ENCODE results near the gene CST7. TPM values are rescaled to one million over a fixed set of nuclear protein-coding genes. Genes with fewer than 3 reads are reported as not detected.

CST7 gene
- polyA plus RNA-seq, 1 of the 3 experiments (the other 2 are of a cell fraction), result 0.07 TPM

DNA sequence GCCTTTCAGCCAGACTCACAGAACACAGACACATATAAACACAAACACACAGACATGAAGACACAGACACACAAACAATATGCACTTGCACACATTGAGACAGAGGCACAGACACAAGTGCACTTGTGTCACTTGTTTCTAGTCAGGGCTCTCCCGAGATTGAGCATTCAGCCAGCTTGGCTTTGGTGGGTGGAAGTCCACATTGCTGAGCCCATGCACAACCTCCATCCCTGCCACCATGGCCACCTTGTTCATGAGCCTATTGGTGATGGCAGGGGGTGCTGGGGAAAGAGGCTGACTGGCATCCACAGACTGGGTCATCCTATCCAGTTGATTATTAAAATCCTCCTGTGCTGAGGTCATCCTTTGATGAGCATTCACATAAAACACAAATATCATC lies 11.5 kb upstream of the CST7 start:
- Histone ChIP-seq H2AFZ (ENCODE audit: low read depth) (no peak overlapping the region), H3K4me1 (ENCODE audit: control insufficient read depth in 1 of 2, insufficient read depth in 2 of 2, low read depth in 1 of 2, low read length in 1 of 2) (no peaks in the 10 kb centered on the region), H3K36me3 (replicated peaks in 1 of 2; ENCODE audit: control insufficient read depth in 1 of 2, insufficient read depth in 2 of 2, low read length in 1 of 2) (no peaks in the 10 kb centered on the region), H3K4me2 (no peak overlapping the region), H4K20me1 (ENCODE audit: insufficient read depth) (no peaks in the 10 kb centered on the region), H3K9me2 (no peaks in the 10 kb centered on the region), H3K9me3 (no peaks in the 10 kb centered on the region), H3K27me3 (ENCODE audit: insufficient read depth) (no peaks in the 10 kb centered on the region), H3K9ac (no peak overlapping the region), H3K79me2 (ENCODE audit: insufficient read depth) (no peaks in the 10 kb centered on the region), H3K4me3 (ENCODE audit: low read depth in 2 of 2, low read length in 1 of 2) (no peak overlapping the region), H3K27ac (ENCODE audit: low read depth in 2 of 2, low read length in 1 of 2) (no peak overlapping the region), H3F3A (replicated peaks; ENCODE audit: insufficient read depth) (no peaks in the 10 kb centered on the region)
- DNase-seq, result no peak
- POLR2A ChIA-PET, result no interaction called here
- 10% methylated on average over 1 of the region's 1 CpG for WGBS (ENCODE audit: low lambda C conversion rate)
- CTCF ChIA-PET, result no interaction called here
- TF ChIP-seq RAD21 (IDR thresholded peaks at IDR 0.05; ENCODE audit: low read length) (no peak), CHD2 (IDR thresholded peaks at IDR 0.05; ENCODE audit: low read length, partially characterized antibody) (no peak), POLR2AphosphoS5 (IDR thresholded peaks at IDR 0.05; ENCODE audit: low read depth, low read length) (no peak), ELF1 (IDR thresholded peaks at IDR 0.05) (no peak), RCOR1 (IDR thresholded peaks at IDR 0.05; ENCODE audit: low read length) (no peak), FOXJ3 (CRISPR knock-in tag; IDR thresholded peaks at IDR 0.05) (no peak), RFX5 (IDR thresholded peaks at IDR 0.05; ENCODE audit: low read length) (no peak), NFIC (IDR thresholded peaks at IDR 0.05; ENCODE audit: borderline replicate concordance) (no peak), EP300 (IDR thresholded peaks at IDR 0.05; ENCODE audit: borderline replicate concordance in 1 of 2, low read depth in 1 of 2, low read length in 1 of 2) (no peak), TAF1 (IDR thresholded peaks at IDR 0.05; ENCODE audit: borderline replicate concordance, low read depth, low read length) (no peak), YY1 (IDR thresholded peaks at IDR 0.05; ENCODE audit: low read depth) (no peak), TEAD4 (IDR thresholded peaks at IDR 0.05; ENCODE audit: borderline replicate concordance, insufficient read depth) (no peak), FOSL2 (IDR thresholded peaks at IDR 0.05; ENCODE audit: borderline replicate concordance, low read depth) (no peak)
- TF ChIP-seq, protein P1, sequence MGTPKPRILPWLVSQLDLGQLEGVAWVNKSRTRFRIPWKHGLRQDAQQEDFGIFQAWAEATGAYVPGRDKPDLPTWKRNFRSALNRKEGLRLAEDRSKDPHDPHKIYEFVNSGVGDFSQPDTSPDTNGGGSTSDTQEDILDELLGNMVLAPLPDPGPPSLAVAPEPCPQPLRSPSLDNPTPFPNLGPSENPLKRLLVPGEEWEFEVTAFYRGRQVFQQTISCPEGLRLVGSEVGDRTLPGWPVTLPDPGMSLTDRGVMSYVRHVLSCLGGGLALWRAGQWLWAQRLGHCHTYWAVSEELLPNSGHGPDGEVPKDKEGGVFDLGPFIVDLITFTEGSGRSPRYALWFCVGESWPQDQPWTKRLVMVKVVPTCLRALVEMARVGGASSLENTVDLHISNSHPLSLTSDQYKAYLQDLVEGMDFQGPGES (IDR thresholded peaks at IDR 0.05; ENCODE audit: low read depth, low read length), result no peak
- TF ChIP-seq, protein P2, sequence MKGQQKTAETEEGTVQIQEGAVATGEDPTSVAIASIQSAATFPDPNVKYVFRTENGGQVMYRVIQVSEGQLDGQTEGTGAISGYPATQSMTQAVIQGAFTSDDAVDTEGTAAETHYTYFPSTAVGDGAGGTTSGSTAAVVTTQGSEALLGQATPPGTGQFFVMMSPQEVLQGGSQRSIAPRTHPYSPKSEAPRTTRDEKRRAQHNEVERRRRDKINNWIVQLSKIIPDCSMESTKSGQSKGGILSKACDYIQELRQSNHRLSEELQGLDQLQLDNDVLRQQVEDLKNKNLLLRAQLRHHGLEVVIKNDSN (IDR thresholded peaks at IDR 0.05; ENCODE audit: borderline replicate concordance, low read depth), result no peak
- TF ChIP-seq, protein P3, sequence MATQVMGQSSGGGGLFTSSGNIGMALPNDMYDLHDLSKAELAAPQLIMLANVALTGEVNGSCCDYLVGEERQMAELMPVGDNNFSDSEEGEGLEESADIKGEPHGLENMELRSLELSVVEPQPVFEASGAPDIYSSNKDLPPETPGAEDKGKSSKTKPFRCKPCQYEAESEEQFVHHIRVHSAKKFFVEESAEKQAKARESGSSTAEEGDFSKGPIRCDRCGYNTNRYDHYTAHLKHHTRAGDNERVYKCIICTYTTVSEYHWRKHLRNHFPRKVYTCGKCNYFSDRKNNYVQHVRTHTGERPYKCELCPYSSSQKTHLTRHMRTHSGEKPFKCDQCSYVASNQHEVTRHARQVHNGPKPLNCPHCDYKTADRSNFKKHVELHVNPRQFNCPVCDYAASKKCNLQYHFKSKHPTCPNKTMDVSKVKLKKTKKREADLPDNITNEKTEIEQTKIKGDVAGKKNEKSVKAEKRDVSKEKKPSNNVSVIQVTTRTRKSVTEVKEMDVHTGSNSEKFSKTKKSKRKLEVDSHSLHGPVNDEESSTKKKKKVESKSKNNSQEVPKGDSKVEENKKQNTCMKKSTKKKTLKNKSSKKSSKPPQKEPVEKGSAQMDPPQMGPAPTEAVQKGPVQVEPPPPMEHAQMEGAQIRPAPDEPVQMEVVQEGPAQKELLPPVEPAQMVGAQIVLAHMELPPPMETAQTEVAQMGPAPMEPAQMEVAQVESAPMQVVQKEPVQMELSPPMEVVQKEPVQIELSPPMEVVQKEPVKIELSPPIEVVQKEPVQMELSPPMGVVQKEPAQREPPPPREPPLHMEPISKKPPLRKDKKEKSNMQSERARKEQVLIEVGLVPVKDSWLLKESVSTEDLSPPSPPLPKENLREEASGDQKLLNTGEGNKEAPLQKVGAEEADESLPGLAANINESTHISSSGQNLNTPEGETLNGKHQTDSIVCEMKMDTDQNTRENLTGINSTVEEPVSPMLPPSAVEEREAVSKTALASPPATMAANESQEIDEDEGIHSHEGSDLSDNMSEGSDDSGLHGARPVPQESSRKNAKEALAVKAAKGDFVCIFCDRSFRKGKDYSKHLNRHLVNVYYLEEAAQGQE (IDR thresholded peaks at IDR 0.05; ENCODE audit: low read depth, low read length), result no peak
- TF ChIP-seq, protein P4, sequence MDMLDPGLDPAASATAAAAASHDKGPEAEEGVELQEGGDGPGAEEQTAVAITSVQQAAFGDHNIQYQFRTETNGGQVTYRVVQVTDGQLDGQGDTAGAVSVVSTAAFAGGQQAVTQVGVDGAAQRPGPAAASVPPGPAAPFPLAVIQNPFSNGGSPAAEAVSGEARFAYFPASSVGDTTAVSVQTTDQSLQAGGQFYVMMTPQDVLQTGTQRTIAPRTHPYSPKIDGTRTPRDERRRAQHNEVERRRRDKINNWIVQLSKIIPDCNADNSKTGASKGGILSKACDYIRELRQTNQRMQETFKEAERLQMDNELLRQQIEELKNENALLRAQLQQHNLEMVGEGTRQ (IDR thresholded peaks at IDR 0.05; ENCODE audit: borderline replicate concordance, low read depth, low read length), result no peak

All from SK-N-SH (cell line).